ENCODE results near the gene ADSL.

ADSL gene

GRCh38 chr22:40388231-40388630, 41.9 kb downstream of the ADSL start:
- in situ Hi-C loops (cut with HindIII; ENCODE audit: low pct_unique_long_range_greater_than_20kb, low sequenced_read_pairs), result no loop called here
- DNase-seq (ENCODE audit: low read depth in 1 of 2, low spot score in 1 of 2), result no peak
- TF ChIP-seq JUND (IDR thresholded peaks at IDR 0.05; ENCODE audit: low read depth), result no peak

GRCh38 chr22:40391417-40391816, 45.1 kb downstream of the ADSL start:
- TF ChIP-seq JUND (IDR thresholded peaks at IDR 0.05; ENCODE audit: low read depth), result no peak
- DNase-seq (ENCODE audit: low read depth in 1 of 2, low spot score in 1 of 2), result no peak
- in situ Hi-C loops (cut with HindIII; ENCODE audit: low pct_unique_long_range_greater_than_20kb, low sequenced_read_pairs), result no loop called here

DNA sequence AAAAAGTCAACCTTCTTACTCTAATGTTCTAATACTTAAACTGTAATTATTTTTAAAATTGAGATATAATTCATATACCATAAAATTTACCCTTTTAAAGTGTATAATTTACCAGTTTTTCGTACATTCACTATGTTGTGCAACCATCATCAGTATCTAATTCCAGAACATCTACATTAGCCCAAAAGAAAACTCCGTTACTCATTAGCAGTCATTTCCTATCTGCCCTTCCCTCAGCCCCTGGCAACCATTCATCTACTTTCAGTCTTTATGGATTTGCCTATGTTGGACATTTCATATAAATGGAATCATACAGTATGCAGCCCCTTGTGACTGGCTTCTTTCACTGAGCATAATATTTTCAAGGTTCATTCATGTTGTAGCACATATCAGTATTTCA, 46.3 kb downstream of the ADSL start:
- TF ChIP-seq JUND (IDR thresholded peaks at IDR 0.05; ENCODE audit: low read depth), result no peak
- DNase-seq (ENCODE audit: low read depth in 1 of 2, low spot score in 1 of 2), result no peak
- in situ Hi-C loops (cut with HindIII; ENCODE audit: low pct_unique_long_range_greater_than_20kb, low sequenced_read_pairs), result no loop called here

DNA sequence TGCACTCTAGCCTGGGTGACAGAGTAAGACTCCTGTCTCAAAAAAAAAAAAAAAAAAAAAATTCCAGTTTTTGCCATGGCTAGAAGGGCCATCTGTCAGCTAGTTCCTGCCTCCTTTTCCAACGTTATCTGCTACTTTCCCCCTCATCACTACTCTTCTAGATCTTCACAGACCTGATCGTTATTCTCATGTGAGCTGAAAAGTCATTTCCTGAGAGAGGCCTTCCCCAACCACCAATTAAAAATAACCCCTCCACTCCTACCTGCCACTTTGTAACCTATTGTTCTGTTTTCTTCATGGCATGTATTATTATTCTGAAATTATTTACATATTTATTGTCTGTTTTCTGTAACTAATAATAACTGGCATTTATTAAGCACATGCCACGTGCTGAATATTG, 48.3 kb downstream of the ADSL start:
- TF ChIP-seq JUND (IDR thresholded peaks at IDR 0.05; ENCODE audit: low read depth), result no peak
- in situ Hi-C loops (cut with HindIII; ENCODE audit: low pct_unique_long_range_greater_than_20kb, low sequenced_read_pairs), result no loop called here
- no peak for DNase-seq (ENCODE audit: low read depth in 1 of 2, low spot score in 1 of 2)

DNA sequence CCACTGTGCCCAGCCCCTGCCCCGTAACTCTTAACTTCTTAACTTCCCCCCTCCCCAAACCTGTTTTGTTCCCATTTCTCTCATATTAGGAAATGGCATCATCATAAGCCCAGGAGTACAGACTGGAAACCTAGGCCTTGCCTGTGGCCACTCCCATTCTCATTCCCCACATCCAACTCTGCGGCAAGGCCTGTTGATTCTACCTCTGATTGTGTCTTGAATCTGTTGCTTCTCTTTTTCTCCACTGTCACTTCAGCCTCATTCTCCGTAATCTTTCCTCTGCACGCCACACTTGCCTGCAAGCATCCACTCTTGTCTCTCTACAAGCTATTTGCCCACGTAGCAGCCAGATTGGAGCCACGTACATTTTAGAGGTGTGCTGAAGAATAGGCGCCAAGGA, 49.3 kb downstream of the ADSL start:
- no peak for DNase-seq (ENCODE audit: low read depth in 1 of 2, low spot score in 1 of 2)
- in situ Hi-C loops (cut with HindIII; ENCODE audit: low pct_unique_long_range_greater_than_20kb, low sequenced_read_pairs), result no loop called here
- no peak for TF ChIP-seq JUND (IDR thresholded peaks at IDR 0.05; ENCODE audit: low read depth)

- peak; percentile 83 to 97 for DNase-seq (ENCODE audit: low read depth in 1 of 2, low spot score in 1 of 2)
- in situ Hi-C loops (cut with HindIII; ENCODE audit: low pct_unique_long_range_greater_than_20kb, low sequenced_read_pairs), result no loop called here
- TF ChIP-seq JUND (IDR thresholded peaks at IDR 0.05; ENCODE audit: low read depth), result peak; percentile 49; the same call in 1 of the 2 replicates
Observed at GRCh38 chr22:40396882-40397281, 50.6 kb downstream of the ADSL start.

GRCh38 chr22:40397396-40397795, 51.1 kb downstream of the ADSL start:
- in situ Hi-C loops (cut with HindIII; ENCODE audit: low pct_unique_long_range_greater_than_20kb, low sequenced_read_pairs), result no loop called here
- no peak for TF ChIP-seq JUND (IDR thresholded peaks at IDR 0.05; ENCODE audit: low read depth)
- DNase-seq (ENCODE audit: low read depth in 1 of 2, low spot score in 1 of 2), result peak in 1 of 2 experiments; percentile 23

DNA sequence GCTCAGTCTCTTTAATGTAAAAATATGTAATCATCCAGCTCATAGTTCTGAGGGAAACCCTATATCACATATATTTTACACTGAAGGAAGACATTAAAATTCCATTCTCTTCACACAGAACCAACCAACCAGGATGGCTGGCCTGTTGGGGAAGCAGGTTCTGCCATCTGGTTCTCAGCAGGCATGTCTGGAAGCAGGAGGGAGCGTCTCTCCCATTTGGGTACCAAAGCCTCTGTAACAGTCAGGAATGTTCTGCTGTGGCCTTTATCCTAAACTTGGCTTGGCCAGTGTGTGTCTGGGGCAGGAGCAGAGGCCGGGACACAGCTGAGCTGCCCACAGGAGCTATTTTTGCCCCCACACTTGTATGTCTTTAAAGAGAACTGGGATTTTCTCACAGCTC, 53.3 kb downstream of the ADSL start:
- DNase-seq (ENCODE audit: low read depth in 1 of 2, low spot score in 1 of 2), result peak in 1 of 2 experiments; percentile 19
- in situ Hi-C loops (cut with HindIII; ENCODE audit: low pct_unique_long_range_greater_than_20kb, low sequenced_read_pairs), result no loop called here
- no peak for TF ChIP-seq JUND (IDR thresholded peaks at IDR 0.05; ENCODE audit: low read depth)

DNA sequence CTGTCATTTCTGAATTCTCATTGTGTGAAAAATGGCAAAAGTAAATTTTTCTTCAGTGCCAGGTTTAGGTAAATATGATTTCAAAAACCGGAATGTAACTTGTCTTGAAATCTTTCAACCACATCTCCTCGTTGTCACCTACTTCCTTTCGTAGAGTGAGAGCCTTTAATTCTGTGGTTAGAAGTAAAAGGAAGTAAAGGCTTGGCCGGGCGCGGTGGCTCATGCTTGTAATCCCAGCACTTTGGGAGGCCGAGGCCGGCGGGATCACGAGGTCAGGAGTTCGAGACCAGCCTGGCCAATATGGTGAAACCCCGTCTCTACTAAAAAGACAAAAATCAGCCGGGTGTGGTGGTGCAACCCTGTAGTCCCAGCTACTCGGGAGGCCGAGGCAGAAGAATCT, 53.9 kb downstream of the ADSL start:
- in situ Hi-C loops (cut with HindIII; ENCODE audit: low pct_unique_long_range_greater_than_20kb, low sequenced_read_pairs), result no loop called here
- peak in 1 of 2 experiments; percentile 64 for DNase-seq (ENCODE audit: low read depth in 1 of 2, low spot score in 1 of 2)
- no peak for TF ChIP-seq JUND (IDR thresholded peaks at IDR 0.05; ENCODE audit: low read depth)

GRCh38 chr22:40401532-40401931, 55.2 kb downstream of the ADSL start:
- DNase-seq (ENCODE audit: low read depth in 1 of 2, low spot score in 1 of 2), result no peak
- in situ Hi-C loops (cut with HindIII; ENCODE audit: low pct_unique_long_range_greater_than_20kb, low sequenced_read_pairs), result no loop called here
- TF ChIP-seq JUND (IDR thresholded peaks at IDR 0.05; ENCODE audit: low read depth), result no peak

DNA sequence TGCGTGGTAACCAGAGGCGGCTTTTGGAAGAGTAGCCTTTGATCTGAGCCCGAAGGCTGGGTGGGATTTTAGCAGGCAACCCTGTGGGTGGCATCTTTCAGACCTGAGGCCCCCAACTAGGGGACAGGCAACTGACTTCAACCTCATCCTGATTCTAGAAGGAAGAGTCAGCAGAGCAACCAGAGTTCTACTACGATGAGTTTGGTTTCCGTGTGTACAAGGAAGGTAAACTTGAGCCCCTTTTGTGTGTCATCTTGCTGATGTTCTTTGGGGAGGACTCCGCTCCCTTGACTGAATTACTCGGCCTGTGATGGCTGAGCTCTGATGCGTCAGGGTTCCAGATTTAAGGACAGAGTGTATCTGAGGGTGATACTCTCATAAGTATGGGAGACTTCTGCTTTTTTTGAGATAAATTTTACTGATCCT, 55.7 kb downstream of the ADSL start:
- no peak for DNase-seq (ENCODE audit: low read depth in 1 of 2, low spot score in 1 of 2)
- TF ChIP-seq JUND (IDR thresholded peaks at IDR 0.05; ENCODE audit: low read depth), result no peak
- in situ Hi-C loops (cut with HindIII; ENCODE audit: low pct_unique_long_range_greater_than_20kb, low sequenced_read_pairs), result no loop called here

- no peak for DNase-seq (ENCODE audit: low read depth in 1 of 2, low spot score in 1 of 2)
- in situ Hi-C loops (cut with HindIII; ENCODE audit: low pct_unique_long_range_greater_than_20kb, low sequenced_read_pairs), result no loop called here
- no peak for TF ChIP-seq JUND (IDR thresholded peaks at IDR 0.05; ENCODE audit: low read depth)
Observed at GRCh38 chr22:40403141-40403540, 56.8 kb downstream of the ADSL start.

GRCh38 chr22:40403651-40404050, 57.4 kb downstream of the ADSL start:
- no peak for TF ChIP-seq JUND (IDR thresholded peaks at IDR 0.05; ENCODE audit: low read depth)
- no peak for DNase-seq (ENCODE audit: low read depth in 1 of 2, low spot score in 1 of 2)
- in situ Hi-C loops (cut with HindIII; ENCODE audit: low pct_unique_long_range_greater_than_20kb, low sequenced_read_pairs), result no loop called here
